Ovary (tissue), 9 donors: ENCODE results near the gene PARVA. TPM values are rescaled to one million over a fixed set of nuclear protein-coding genes. Genes with fewer than 3 reads are reported as not detected.

ENCODE experiments used
- DNase-seq, 5 donors: peaks; one replicate each; pipeline ENCODE4 v3.0.0-alpha.2; 2019 to 2020
- H3K27ac ChIP-seq, 2 donors: fragments of 200-600 bp; one replicate each; pipeline versions ENCODE4 v1.5.1 to v1.8.0; 2019 to 2022
- H3K27me3 ChIP-seq: fragments of 200-600 bp; one replicate; pipeline ENCODE4 v1.8.0; 2022
- H3K36me3 ChIP-seq: fragments of 200-600 bp; sonication (generic); one replicate; pipeline ENCODE4 v1.5.1; 2019
- H3K4me1 ChIP-seq: one replicate; pipeline ENCODE4 v1.8.1; 2013; ENCODE audit warnings: mild to moderate bottlenecking, moderate library complexity; ENCODE audit not compliant: insufficient read depth
- H3K4me3 ChIP-seq: fragments of 200-600 bp; sonication (generic); one replicate; pipeline ENCODE4 v1.5.1; 2017
- H3K9me3 ChIP-seq, 2 donors: fragments of 200-600 bp in 1 of 2; sonication (generic) in 1 of 2; one replicate each; pipeline versions ENCODE4 v1.5.1 to v1.8.1; 2013 to 2019; ENCODE audit warnings: mild to moderate bottlenecking in 1 of 2, moderate library complexity in 1 of 2
- EP300 ChIP-seq: sonication (generic); formaldehyde crosslinking; IDR thresholded peaks from one replicate; pipeline ENCODE4 v1.6.1; 2017; ENCODE audit warnings: antibody characterized with exemption
- POLR2A ChIP-seq: fragments of 450-650 bp; IDR thresholded peaks from one replicate; pipeline ENCODE4 v1.6.1; 2017; ENCODE audit warnings: antibody characterized with exemption, mild to moderate bottlenecking, moderate library complexity
- WGBS, 3 donors: extraction: QIAGEN DNeasy Blood & Tissue Kit in 1 of 3; methylation state at CpG; one replicate each; pipeline versions ENCODE4 v1.1.5 to v1.1.7; 2013 to 2017; 5-methylcytosine and 5-hydroxymethylcytosine counted together
- intact Hi-C, 4 donors: fragments of 100-400 bp; cut with DNase I; formaldehyde crosslinking; loops; one replicate each; pipeline versions ENCODE4 v1.11.0 to v1.15.1; 2022 to 2023
- polyA plus RNA-seq, 2 donors: library from polyadenylated mRNA; stranded (reverse); fragments of 200-250 nt in 1 of 2; fragments of 350-450 nt in 1 of 2; fragmentation: Illumina TruSeq in 1 of 2; extraction: RNeasy Lipid Tissue Mini Kit (QIAGEN cat#74804) in 1 of 2; gene quantifications; one replicate each; pipeline ENCODE4 v1.2.3, GENCODE V29; 2013 to 2014
- total RNA-seq, 7 donors: library from RNA; depleted of rRNA in 2 of 7; stranded (reverse); fragments of >200 nt in 2 of 7; fragmentation: NEBNext Ultra II Directional in 3 of 7; extraction: Animal tissue kit (Norgen Biotek cat#: 25700) in 3 of 7; gene quantifications; one replicate each; pipeline versions ENCODE4 v1.1.0 to v1.2.4, GENCODE V29; 2016 to 2023
- TF ChIP-seq, protein P1 (sequence below), 3 donors: fragments of 450-650 bp in 2 of 3; fragments of 200-600 bp in 1 of 3; IDR thresholded peaks; one replicate each; pipeline versions ENCODE4 v1.5.1 to v1.8.0; 2016 to 2022; ENCODE audit warnings: antibody characterized with exemption in 3 of 3, mild to moderate bottlenecking in 1 of 3
- donor health status: DM: no; HTN: no; CAD: no; lungs with moderate emphysema.
- donor health status: DM: no; HTN: no; CAD: no.
- donor health status: Bipolar disorder and iron deficiency.
- donor health status: DM: yes; HTN: yes; CAD: no.
- donor health status: DM: no; HTN: no; CAD: no.
- donor health status: DM: yes; HTN: yes; CAD: no.

PARVA gene
- total and polyA plus RNA-seq, 9 donors = 28.4 to 126 (median 89.8) TPM

DNA sequence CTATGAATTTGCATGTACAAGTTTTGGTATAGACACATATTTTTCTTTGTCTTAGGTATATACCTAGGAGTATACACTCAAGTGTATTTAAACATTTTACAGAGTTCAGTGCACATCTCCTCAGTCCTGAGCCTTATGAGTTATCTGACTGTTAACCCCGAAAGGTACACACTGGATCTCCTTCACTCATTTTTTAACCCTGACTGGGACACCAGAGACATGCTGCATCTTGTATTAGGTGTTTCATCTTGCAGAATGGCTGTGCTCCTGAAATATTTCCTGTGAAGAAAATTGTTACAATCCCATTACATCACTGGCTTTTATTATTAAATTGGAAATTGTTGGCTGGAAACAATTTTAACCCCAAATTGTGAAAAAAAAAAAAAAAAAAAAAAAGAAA is 15.3 kb downstream of the PARVA start:
- TF ChIP-seq EP300 = no peak
- Histone ChIP-seq H3K36me3 (no peaks in the 10 kb centered on the region), H3K9me3 (no peaks in the 10 kb centered on the region), H3K4me3 (no peak overlapping the region), H3K27ac (no peak overlapping the region), H3K4me1 (peaks cover 17% of the 10 kb centered on the region), H3K27me3 (no peaks in the 10 kb centered on the region)
- WGBS, 3 donors = 91 to 100% (median 94%) methylated on average over 1 of the region's 1 CpG
- DNase-seq = no peak
- intact Hi-C loops = loop anchor here in 1 of 4 donors (10.0 kb wide), 1 partner anchor 1868 kb away; no protein-coding TSS in a partner anchor

DNA sequence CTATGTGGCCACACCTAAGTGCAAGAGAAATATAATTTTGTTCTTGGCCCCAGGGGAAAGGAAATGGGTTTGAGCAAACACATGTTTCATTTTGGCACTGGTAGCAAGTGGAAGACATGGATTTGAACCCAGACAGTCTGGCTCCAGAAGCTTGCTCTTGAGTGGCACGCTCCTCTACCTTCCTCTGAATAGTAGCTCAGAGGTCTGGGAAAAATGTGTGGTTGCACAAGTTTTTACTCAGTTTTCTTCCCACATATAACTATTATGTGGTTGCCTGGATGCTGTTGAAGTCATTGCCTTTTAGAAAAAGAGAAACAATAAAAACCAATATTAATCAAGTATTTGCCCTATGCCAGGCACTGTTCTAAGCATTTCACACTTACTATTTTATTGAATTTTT is 16.3 kb downstream of the PARVA start:
- 93 to 99% (median 98%) methylated on average over 1 of the region's 1 CpG for WGBS, 3 donors
- no peaks in the 10 kb centered on the region for H3K27me3 ChIP-seq
- H3K4me1 ChIP-seq = peaks cover 25% of the 10 kb centered on the region
- H3K4me3 ChIP-seq = no peak overlapping the region
- TF ChIP-seq EP300 (no peak), POLR2A (no peak)
- TF ChIP-seq, protein P1, sequence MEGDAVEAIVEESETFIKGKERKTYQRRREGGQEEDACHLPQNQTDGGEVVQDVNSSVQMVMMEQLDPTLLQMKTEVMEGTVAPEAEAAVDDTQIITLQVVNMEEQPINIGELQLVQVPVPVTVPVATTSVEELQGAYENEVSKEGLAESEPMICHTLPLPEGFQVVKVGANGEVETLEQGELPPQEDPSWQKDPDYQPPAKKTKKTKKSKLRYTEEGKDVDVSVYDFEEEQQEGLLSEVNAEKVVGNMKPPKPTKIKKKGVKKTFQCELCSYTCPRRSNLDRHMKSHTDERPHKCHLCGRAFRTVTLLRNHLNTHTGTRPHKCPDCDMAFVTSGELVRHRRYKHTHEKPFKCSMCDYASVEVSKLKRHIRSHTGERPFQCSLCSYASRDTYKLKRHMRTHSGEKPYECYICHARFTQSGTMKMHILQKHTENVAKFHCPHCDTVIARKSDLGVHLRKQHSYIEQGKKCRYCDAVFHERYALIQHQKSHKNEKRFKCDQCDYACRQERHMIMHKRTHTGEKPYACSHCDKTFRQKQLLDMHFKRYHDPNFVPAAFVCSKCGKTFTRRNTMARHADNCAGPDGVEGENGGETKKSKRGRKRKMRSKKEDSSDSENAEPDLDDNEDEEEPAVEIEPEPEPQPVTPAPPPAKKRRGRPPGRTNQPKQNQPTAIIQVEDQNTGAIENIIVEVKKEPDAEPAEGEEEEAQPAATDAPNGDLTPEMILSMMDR (IDR thresholded peaks at IDR 0.05) = no peak
- H3K36me3 ChIP-seq = no peaks in the 10 kb centered on the region
- intact Hi-C loops = loop anchor here in 1 of 4 donors (10.0 kb wide), 1 partner anchor 1869 kb away; no protein-coding TSS in a partner anchor
- no peaks in the 10 kb centered on the region for H3K9me3 ChIP-seq
- no peak for DNase-seq
- no peak overlapping the region for H3K27ac ChIP-seq

DNA sequence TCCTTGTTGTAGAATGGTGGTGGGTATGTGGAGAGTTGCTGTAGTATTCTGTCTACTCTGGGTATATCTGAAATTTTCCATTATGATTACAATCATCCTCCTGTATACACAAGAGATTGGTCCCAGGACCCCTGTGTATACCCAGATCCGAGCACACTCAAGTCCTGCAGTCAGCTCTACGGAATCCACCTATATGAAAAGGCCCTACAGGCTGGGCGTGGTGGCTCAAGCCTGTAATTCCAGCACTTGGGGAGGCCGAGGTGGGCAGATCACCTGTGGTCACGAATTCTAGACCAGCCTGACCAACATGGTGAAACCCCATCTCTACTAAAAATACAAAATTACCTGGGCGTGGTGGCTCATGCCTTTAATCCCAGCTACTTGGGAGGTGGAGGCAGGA is 17.2 kb downstream of the PARVA start:
- H3K4me3 ChIP-seq = no peak overlapping the region
- TF ChIP-seq POLR2A (no peak), EP300 (no peak)
- TF ChIP-seq, protein P1 (IDR thresholded peaks at IDR 0.05) = no peak
- H3K27me3 ChIP-seq = no peaks in the 10 kb centered on the region
- no peaks in the 10 kb centered on the region for H3K9me3 ChIP-seq
- 94 to 98% (median 96%) methylated on average over 6 of the region's 6 CpGs for WGBS, 3 donors
- H3K36me3 ChIP-seq = no peaks in the 10 kb centered on the region
- peaks cover 23% of the 10 kb centered on the region for H3K4me1 ChIP-seq
- DNase-seq = no peak
- H3K27ac ChIP-seq = no peak overlapping the region
- intact Hi-C loops = loop anchor here in 1 of 4 donors (10.0 kb wide), 1 partner anchor 1870 kb away; no protein-coding TSS in a partner anchor

DNA sequence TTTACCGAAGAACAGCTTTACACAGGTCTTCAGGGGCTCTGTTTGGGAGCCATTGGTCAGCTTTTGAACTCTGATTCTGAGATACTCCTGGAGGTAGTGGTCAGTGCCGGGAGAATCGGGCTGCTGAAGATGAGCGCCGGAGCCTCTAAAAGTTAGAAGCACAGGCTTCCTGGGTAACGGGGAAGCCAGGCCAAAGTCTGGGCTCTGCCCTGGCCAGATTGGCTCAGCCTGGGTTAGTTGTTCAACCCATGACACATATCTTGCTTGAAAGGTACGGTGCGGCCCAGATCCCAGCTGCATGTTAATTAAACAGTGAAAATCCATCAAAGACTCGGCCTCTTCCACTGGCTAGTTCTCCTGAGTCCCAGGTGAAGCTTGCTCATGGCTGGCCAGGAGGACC is 18.0 kb downstream of the PARVA start:
- DNase-seq = no peak
- H3K4me1 ChIP-seq = peaks cover 19% of the 10 kb centered on the region
- H3K27me3 ChIP-seq = no peaks in the 10 kb centered on the region
- WGBS, 3 donors = 85 to 95% (median 94%) methylated on average over 9 of the region's 9 CpGs
- TF ChIP-seq EP300 = no peak
- TF ChIP-seq, protein P1 (IDR thresholded peaks at IDR 0.05) = no peak
- TF ChIP-seq POLR2A = no peak
- no peaks in the 10 kb centered on the region for H3K9me3 ChIP-seq
- intact Hi-C loops = loop anchor here in 1 of 4 donors (10.0 kb wide), 1 partner anchor 1871 kb away; no protein-coding TSS in a partner anchor
- H3K4me3 ChIP-seq = no peak overlapping the region
- no peak overlapping the region for H3K27ac ChIP-seq
- H3K36me3 ChIP-seq = no peaks in the 10 kb centered on the region

DNA sequence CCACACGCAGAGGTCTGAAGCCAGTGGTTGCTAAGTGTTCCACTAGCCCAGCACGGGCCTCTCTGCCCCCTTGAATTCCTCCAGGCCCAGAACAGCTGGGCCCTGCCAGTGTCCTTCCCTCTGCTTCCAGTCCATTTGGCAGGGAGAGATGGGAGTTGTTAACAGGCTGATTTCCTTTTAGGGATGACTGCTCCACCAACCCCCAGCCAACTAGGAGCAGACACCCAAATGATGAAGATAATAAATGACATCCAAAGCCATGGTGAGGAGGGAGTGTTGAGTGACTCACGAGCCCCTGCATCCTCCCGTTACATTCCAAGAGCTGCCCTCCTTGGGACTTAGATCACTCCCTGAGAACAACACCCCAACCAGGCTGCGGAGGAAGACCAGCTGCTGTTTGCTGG is 20.6 kb downstream of the PARVA start:
- WGBS, 3 donors = 5 to 7% (median 7%) methylated on average over 5 of the region's 5 CpGs
- Histone ChIP-seq H3K27me3 (no peaks in the 10 kb centered on the region), H3K27ac (peak overlapping the region in 1 of 2 donors; percentile 66), H3K36me3 (no peaks in the 10 kb centered on the region), H3K9me3 (no peaks in the 10 kb centered on the region), H3K4me3 (no peak overlapping the region), H3K4me1 (peaks cover 25% of the 10 kb centered on the region)
- DNase-seq = peak; percentile 55 to 78 (median 72)
- intact Hi-C loops = loop anchor here in 1 of 4 donors (10.0 kb wide), 1 partner anchor 1873 kb away; no protein-coding TSS in a partner anchor
- TF ChIP-seq EP300 = no peak
- no peak for TF ChIP-seq POLR2A
